Measurements from ENCODE around the gene PLA2G2D. TPM values are rescaled to one million over a fixed set of nuclear protein-coding genes. Genes with fewer than 3 reads are reported as not detected.

Gene PLA2G2D
- total and polyA plus RNA-seq, 10 of the 15 experiments (the other 5 are each of a cell fraction or from before 2014, with no cell fraction given), result 0.06 to 0.38 (median 0.16) TPM; not detected in 2

DNA sequence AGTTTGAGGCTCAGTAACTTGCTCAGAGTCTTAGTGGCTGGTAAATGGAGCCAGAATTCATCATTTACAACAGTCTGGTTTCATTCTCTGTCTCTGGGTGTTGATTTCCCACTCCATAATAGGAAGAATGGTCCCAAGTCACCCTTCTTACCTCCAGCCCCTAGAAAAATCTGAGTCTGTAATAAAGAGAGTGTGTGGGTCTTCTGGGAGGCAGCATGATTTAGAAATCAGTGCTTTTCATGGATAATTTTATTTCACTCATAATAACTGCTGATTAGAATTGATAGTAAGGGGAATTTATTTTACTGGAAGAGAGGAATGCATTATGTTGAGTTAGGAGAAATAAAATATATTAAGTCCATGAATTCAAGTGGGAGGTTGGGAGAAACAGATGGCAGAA, 2.1 kb downstream of the PLA2G2D start:
- ATAC-seq (no peak), DNase-seq (ENCODE audit: low read depth, low spot score) (no peak), FAIRE-seq (no peak)
- Histone ChIP-seq H3K27me3 (replicated peaks in 1 of 2; ENCODE audit: control insufficient read depth in 2 of 2, insufficient read depth in 2 of 2, low read length in 1 of 2) (no peaks in the 10 kb centered on the region), H3K9me3 (replicated peaks; ENCODE audit: control insufficient read depth, insufficient read depth, low read length) (no peaks in the 10 kb centered on the region), H3K4me2 (ENCODE audit: control insufficient read depth, insufficient read depth) (no peak overlapping the region), H3K27ac (ENCODE audit: control insufficient read depth, insufficient read depth) (no peak overlapping the region), H4K20me1 (ENCODE audit: control insufficient read depth, insufficient read depth) (no peaks in the 10 kb centered on the region), H2AFZ (ENCODE audit: control insufficient read depth, low read depth, low read length) (no peak overlapping the region), H3K4me1 (ENCODE audit: control insufficient read depth, insufficient read depth, low read length) (peaks cover 9% of the 10 kb centered on the region), H3K9ac (ENCODE audit: control insufficient read depth, insufficient read depth, low read length) (no peak overlapping the region), H3K36me3 (ENCODE audit: control insufficient read depth in 2 of 2, insufficient read depth in 2 of 2, low read length in 1 of 2) (no peaks in the 10 kb centered on the region), H3K4me3 (no peak overlapping the region), H3K79me2 (ENCODE audit: control insufficient read depth, insufficient read depth, low read length) (no peaks in the 10 kb centered on the region)
- CTCF ChIA-PET, result interaction anchor here (1.2 kb wide), 1 partner anchor 13 kb away, joined by 3 read pairs; no protein-coding TSS in a partner anchor
- RAD21 ChIA-PET (ENCODE audit: unreplicated experiment), result interaction anchor here (1.3 kb wide), 1 partner anchor 35 kb away, joined by 3 read pairs; no protein-coding TSS in a partner anchor
- BruUV-seq (replicated peaks), result no TSS peak
- intact Hi-C loops (cut with micrococcal nuclease; ENCODE audit: unreplicated experiment), result no loop called here
- in situ Hi-C loops (cut with MboI), result no loop called here
- SMC1A ChIA-PET (ENCODE audit: uncharacterized antibody, unreplicated experiment), result no interaction called here
- POLR2A ChIA-PET, result interaction anchor here (0.6 kb wide), 1 partner anchor 14 kb away, joined by 3 read pairs; no protein-coding TSS in a partner anchor
- TF ChIP-seq EED (IDR thresholded peaks at IDR 0.05; ENCODE audit: low read depth) (no peak), NFYB (IDR thresholded peaks at IDR 0.05; ENCODE audit: insufficient read depth, low read depth, low read length) (no peak), CHD1 (IDR thresholded peaks at IDR 0.05; ENCODE audit: low read depth, low read length) (no peak), PRDM15 (CRISPR knock-in tag; IDR thresholded peaks at IDR 0.05) (no peak), USF1 (IDR thresholded peaks at IDR 0.05; ENCODE audit: borderline replicate concordance, extremely low read length, insufficient read depth, low read depth, low read length) (no peak), MYB (IDR thresholded peaks at IDR 0.05; ENCODE audit: borderline replicate concordance, low read depth, low read length) (no peak), TCF7 (IDR thresholded peaks at IDR 0.05; ENCODE audit: borderline replicate concordance) (no peak), CREB1 (IDR thresholded peaks at IDR 0.05; ENCODE audit: low read depth) (no peak), ZBTB11 (CRISPR knock-in tag; IDR thresholded peaks at IDR 0.05) (no peak), SUZ12 (IDR thresholded peaks at IDR 0.05; ENCODE audit: unreplicated experiment) (no peak), MEF2B (IDR thresholded peaks at IDR 0.05; ENCODE audit: partially characterized antibody, poor library complexity, severe bottlenecking) (no peak)
- TF ChIP-seq, protein P1, sequence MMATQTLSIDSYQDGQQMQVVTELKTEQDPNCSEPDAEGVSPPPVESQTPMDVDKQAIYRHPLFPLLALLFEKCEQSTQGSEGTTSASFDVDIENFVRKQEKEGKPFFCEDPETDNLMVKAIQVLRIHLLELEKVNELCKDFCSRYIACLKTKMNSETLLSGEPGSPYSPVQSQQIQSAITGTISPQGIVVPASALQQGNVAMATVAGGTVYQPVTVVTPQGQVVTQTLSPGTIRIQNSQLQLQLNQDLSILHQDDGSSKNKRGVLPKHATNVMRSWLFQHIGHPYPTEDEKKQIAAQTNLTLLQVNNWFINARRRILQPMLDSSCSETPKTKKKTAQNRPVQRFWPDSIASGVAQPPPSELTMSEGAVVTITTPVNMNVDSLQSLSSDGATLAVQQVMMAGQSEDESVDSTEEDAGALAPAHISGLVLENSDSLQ (IDR thresholded peaks at IDR 0.05), result no peak
- TF ChIP-seq, protein P2, sequence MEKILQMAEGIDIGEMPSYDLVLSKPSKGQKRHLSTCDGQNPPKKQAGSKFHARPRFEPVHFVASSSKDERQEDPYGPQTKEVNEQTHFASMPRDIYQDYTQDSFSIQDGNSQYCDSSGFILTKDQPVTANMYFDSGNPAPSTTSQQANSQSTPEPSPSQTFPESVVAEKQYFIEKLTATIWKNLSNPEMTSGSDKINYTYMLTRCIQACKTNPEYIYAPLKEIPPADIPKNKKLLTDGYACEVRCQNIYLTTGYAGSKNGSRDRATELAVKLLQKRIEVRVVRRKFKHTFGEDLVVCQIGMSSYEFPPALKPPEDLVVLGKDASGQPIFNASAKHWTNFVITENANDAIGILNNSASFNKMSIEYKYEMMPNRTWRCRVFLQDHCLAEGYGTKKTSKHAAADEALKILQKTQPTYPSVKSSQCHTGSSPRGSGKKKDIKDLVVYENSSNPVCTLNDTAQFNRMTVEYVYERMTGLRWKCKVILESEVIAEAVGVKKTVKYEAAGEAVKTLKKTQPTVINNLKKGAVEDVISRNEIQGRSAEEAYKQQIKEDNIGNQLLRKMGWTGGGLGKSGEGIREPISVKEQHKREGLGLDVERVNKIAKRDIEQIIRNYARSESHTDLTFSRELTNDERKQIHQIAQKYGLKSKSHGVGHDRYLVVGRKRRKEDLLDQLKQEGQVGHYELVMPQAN (conservative IDR thresholded peaks at IDR 0.05), result no peak
